NK-92 treated with Interleukin-12 subunit alpha and Interleukin-12 subunit beta, amount 100 ng/mL, for 24 hours (cell line): ENCODE results near the gene PEAK1.
"Not testable (repeated sequence)": the region's sequence is repeated elsewhere in the genome, so short reads cannot be mapped to it uniquely, and the experiment has no call there.

ENCODE experiments used
- DNase-seq: peaks from one replicate; lab custom pipeline; 2025; lab: John Stamatoyannopoulos, UW

PEAK1 gene

GRCh38 chr15:77309392-77309791, 110.5 kb downstream of the PEAK1 start:
- no peak for DNase-seq

- DNase-seq, result no peak
Observed at GRCh38 chr15:77305953-77306352, 114.0 kb downstream of the PEAK1 start.

- no peak for DNase-seq
Observed at GRCh38 chr15:77296773-77297337, 123.0 kb downstream of the PEAK1 start.

GRCh38 chr15:77295446-77295845, 124.5 kb downstream of the PEAK1 start:
- DNase-seq, result no peak

- no peak for DNase-seq
Observed at GRCh38 chr15:77292969-77293558, 126.8 kb downstream of the PEAK1 start.

GRCh38 chr15:77291107-77291506, 128.8 kb downstream of the PEAK1 start:
- no peak for DNase-seq

- no peak for DNase-seq
Observed at GRCh38 chr15:77287385-77287784, 132.5 kb downstream of the PEAK1 start.

- no peak for DNase-seq
Observed at GRCh38 chr15:77285057-77285997, 134.6 kb downstream of the PEAK1 start.

- no peak for DNase-seq
Observed at GRCh38 chr15:77282333-77282732, 137.6 kb downstream of the PEAK1 start.

GRCh38 chr15:77276943-77277342, 143.0 kb downstream of the PEAK1 start:
- DNase-seq, result no peak

GRCh38 chr15:77276096-77276495, 143.8 kb downstream of the PEAK1 start:
- no peak for DNase-seq

GRCh38 chr15:77273136-77273535, 146.8 kb downstream of the PEAK1 start:
- not testable (repeated sequence) for DNase-seq

GRCh38 chr15:77266708-77267386, 153.1 kb downstream of the PEAK1 start:
- DNase-seq, result no peak

GRCh38 chr15:77255385-77255784, 164.5 kb downstream of the PEAK1 start:
- no peak for DNase-seq

GRCh38 chr15:77251662-77252061, 168.2 kb downstream of the PEAK1 start:
- no peak for DNase-seq

GRCh38 chr15:77247116-77247515, 172.8 kb downstream of the PEAK1 start:
- no peak for DNase-seq

- DNase-seq, result no peak
Observed at GRCh38 chr15:77243716-77244401, 176.0 kb downstream of the PEAK1 start.

- no peak for DNase-seq
Observed at GRCh38 chr15:77243135-77243534, 176.8 kb downstream of the PEAK1 start.

GRCh38 chr15:77239882-77240608, 179.9 kb downstream of the PEAK1 start:
- no peak for DNase-seq

GRCh38 chr15:77235566-77235965, 184.3 kb downstream of the PEAK1 start:
- no peak for DNase-seq

- no peak for DNase-seq
Observed at GRCh38 chr15:77228828-77229227, 191.1 kb downstream of the PEAK1 start.
